HG03064 (cell line): ENCODE data around the gene NT5DC1.

Experiments
- ATAC-seq: cut with Tn5 transposase; IDR thresholded peaks from one replicate; pipeline ENCODE4 v1.9.1; 2021; ENCODE audit warnings: low read depth; ENCODE audit not compliant: unreplicated experiment

Gene NT5DC1

DNA sequence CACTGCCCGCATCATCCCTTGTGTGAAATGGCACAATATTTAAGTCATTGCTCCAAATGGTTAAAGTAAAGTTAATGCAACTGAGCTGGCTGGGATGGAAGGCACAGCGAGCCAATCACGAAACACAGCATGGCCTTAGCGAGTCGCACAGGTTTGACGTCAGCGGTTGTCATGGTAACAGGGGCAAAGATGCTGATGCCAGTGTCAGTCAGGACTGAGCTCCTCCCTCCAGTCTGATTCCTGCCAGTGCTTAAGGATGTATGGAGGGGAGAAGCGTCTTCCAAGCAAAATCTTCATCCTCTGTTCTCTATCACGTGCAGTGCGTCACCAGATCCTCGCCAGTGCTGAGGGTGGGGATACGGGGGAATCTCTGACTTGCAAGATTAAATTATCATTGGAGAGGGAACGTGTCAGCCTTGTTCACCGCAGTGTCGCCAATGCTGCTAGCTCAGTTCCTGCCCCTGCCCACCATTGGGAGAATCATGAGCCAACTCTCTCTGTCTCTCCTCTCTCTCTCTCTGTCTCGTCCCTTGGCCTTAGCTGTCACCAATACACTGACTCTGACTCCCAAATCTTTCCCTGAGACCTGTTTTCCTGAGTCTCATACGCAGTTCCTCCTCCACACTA is 128.7 kb downstream of the NT5DC1 start:
- ATAC-seq, result no peak

DNA sequence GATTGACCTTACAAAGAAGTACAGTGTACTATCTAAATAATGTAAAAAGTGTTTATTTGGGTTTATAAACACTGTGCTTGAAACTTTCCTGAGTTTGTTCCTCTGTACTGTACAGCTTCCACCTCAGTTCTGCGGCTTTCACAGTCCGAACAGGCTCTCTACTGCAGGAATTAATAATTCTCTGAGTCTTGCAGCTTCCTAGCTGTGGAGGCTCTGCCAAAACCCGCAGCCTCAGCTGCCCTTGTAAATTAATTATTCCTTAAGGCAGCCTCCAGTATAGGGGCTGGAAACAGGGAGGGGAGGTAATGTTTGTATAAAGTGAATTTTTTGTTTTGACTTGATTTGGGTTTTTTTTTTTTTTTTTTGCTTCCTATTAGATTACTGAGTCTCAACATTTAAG is 134.0 kb downstream of the NT5DC1 start:
- ATAC-seq, result no peak

DNA sequence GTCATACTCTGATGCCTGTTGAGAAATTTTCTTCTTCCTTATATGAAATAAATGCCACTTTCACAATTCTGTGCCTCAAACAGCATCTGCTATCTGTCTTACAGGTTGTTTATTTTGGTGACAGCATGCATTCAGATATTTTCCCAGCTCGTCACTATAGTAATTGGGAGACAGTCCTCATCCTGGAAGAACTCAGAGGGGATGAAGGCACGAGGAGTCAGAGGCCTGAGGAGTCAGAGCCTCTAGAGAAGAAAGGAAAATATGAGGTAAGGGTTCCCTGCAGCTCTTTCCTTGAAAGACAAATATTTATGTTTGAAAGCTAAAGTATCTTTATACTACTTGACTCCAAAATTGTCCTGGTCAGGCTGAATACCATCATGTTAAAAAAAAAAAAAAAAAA is 137.4 kb downstream of the NT5DC1 start:
- no peak for ATAC-seq

DNA sequence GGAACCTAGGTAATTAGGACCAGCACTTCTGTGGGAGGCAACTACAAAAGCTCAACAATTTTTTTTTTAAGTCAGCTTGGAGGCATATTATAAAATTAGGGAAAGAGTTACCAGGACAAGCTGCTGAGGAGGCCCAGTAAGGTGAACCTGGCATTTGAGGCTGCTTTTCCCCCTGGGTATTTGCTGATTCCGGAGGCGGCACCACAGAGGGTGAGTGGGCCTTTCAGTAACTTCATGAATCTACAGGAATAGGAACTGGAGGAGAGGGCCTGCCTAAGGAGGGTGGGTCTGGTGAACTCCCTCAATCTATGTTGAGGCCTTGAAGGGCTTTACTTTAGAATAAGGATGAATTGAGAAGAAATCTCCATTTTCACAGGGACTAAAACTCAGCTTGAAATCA is 138.6 kb downstream of the NT5DC1 start:
- no peak for ATAC-seq

DNA sequence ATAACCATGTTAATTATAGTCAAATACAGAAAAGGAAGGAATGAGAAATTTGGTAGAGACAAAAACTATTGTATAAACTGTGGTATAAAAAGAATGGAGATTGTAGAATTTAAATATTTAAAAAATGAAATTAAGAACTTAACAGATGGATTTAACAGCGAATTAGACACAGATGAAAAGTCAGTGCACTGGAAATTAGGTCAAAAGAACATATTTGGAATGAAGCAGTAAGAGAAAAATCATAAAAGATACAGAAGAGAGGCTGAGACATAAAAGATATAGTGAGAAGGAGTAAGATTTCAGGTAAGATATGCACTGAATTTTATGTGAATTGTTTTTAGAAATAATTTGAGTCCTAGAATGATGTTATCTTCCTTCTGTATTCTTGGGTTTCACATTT is 139.2 kb downstream of the NT5DC1 start:
- ATAC-seq, result no peak

DNA sequence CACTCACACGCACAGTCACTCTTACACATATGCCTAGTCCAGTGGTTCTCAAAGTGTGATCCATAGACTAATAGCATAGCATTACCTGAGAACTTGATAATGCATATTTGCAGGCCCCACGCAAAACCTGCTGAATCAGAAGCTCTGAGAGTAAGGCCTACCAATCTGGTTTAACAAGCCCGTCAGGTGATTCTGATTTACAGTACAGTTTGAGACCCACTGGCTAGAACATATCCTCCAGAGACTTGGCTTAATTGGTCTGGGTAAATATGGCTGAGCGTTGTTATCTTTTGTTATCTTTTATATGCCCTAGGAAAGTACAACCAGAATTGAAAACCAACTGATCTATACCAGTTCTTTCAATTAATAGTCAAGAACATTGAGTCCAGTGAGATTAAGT is 143.6 kb downstream of the NT5DC1 start:
- ATAC-seq, result no peak

DNA sequence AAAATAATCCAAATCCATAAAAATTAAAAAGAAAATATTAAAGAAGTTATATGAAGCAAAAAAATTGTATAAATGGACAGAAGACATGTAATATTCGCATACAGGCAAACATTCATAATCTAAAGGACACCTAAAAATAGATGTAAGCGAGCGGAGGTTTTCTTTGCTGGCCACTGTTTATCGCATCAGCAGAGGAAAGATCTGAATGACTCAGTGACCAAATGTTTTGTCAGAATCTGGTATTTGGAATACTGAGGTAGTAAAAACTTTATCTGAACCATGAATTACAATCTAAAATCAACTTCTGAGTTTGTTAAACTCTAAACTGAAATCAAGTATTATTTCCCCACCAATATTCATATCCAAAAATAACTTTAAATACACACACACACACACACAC is 145.4 kb downstream of the NT5DC1 start:
- ATAC-seq, result no peak

DNA sequence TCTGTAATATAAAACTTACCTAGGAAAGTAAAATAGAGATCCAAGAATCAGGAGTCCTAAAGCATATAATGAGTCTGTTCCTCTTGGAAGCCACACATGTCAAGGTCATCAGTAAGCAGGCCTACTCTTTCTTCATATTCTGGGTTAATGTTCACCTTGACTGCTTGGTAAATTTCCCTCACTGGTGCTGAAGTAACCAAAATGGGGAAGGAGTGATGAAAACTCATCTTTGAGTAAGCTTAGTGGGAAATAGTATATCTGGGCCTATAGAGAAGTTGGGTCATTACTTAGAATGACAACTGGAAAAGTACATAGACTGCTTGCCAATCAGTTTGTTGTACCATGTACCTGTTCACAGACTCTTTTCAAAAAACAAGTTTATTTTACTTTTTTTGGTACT is 146.6 kb downstream of the NT5DC1 start:
- ATAC-seq, result no peak

DNA sequence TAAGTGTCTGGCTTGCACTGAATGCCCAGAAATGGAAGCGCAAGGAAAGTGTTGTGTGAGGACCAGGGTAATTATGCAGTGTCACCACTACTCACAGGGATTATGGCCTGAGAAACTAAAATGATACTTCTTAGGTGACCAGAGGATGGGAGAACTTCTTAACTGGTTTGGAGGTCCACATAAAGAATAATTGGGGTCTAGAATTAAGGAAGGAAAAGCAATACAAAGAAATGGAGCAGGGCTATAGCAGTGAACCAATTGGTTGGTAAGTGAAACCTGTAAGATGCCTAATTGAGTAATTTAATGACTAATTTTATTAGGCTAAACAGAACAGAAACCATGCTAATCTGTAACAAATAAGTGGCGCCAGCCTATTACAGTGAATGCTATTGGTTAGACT is 147.9 kb downstream of the NT5DC1 start:
- ATAC-seq, result no peak

DNA sequence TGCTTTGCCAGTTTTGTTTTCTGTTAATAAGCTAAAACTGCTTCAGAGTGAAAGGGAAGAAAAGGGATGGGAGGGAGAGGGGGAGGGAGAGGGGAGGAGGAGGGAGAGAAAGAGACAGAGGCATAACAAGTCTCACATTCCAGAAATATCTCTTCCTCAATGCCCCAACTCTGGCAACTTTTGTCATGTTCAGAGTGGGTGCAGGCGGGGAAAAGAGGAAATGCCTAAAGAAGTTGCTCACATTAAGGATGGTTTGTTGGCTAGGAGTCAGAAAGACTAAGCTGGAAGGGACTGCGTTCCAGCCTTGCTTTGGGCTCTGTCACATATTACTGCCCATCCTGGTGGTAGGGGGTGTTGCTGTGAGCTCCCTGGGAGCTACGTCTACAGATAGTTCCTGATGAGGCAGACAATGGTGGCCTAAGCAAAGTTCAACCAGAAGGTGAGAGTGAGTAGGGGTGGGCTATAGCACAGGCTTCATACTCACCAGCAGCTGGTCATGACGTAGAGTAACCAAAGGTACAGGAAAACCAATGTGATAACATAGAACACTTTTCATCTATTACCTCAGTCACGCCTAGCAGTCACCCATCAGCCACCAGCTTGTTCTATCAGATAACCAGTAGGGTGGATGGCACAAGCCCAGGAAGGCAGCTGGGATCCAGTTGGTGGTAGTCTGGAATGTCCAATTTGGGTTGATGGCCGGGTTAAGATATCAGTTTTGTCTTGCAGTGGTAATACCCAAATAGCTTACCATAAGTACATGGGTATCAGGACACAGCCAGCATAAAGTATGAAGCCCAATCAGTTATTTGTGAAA is 151.1 kb downstream of the NT5DC1 start:
- ATAC-seq, result no peak

DNA sequence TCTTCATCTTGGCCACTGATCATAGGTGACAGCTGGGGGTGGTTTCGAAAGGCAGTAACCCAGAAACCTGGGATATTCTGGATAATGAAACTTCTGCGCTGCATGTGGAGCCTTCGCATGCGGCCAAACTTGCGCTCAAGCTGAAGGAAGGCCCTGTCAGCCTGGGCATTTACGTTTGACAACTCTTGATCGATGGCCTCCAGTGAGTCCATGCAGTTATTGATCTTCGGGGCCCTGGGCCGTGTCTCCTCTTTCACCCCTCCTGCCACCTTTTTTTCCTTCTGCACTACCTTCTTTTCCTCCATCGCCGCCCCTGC is 152.5 kb downstream of the NT5DC1 start:
- ATAC-seq, result no peak

DNA sequence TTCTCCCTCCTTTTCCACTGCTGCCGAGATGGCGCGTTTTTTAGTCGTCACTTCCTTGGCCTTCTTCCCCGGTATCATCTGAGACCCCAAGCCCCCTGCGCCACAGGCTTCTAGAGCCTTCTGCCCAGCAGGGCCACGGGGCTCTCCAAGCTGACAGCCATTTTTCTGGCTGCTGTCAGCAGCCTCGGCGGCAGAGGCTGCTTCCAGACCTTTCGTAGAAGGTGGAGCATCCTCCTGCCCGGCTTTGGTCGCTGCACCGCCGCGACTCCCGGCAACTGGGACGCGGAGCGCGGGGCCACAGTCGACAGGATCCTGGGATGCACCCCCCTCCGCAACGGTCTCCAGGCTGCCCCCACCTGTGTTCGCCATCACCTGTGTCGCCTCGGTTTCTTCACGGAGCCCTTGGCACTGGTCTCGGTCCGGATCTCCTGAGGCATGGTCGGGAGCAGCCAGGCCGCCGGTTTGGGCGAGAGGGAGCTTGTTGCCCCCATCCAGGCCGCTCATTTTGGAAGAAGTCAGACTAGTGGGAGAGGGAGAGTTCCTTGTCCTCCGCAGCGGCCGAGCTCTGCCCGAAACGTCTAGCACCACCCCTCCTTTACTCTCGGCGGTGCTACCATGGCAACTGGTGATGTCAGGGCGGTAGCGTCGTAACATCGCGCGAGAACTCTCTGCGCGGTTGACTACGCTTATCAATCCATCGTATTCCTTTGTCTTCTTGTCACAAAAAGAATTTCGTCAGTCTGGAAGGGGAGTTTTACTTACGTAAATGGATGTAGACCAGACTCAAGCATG is 153.0 kb downstream of the NT5DC1 start, which contains the start of gene TSPYL4:
TSPYL4 (minus strand) TSS at position 571 of the 792 bp plus-strand sequence; CDS start at position 504, 67 bp downstream.
- peak; percentile 99 for ATAC-seq

DNA sequence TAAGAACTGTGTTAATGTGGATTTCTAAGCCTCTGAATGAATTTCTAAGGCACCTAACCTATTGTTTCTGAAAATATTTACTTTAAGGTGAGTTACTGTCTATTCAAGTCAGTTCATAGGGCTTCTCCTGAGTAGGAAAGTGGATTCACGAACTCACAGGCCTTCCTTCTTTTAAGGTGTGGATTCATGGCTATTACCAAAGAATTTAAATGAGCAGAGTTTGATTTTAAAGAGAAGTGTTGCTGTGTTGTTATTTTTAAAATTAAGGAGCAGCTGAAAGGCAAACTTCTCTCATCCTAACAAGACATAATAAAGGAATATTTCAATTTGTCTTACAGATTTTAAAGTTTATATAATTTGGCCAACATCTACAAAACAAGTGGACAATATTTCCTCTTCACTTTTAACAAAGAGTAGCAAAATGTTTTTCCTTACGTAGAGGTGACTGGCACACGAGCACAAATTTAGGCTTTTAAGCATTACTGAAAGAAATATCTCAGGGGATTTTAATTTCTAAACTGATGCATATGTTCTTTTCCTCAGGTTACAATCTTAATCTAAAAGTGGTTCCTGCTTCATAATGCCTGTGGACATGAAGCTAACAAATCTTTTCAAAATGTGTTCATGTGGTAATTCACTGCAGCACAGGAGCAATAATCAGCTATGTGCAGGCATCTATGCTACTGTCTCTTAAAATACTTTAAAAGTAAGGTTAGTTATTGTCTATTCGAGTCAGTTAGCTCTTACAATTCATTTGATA is 153.8 kb downstream of the NT5DC1 start:
- peak; percentile 35 for ATAC-seq

DNA sequence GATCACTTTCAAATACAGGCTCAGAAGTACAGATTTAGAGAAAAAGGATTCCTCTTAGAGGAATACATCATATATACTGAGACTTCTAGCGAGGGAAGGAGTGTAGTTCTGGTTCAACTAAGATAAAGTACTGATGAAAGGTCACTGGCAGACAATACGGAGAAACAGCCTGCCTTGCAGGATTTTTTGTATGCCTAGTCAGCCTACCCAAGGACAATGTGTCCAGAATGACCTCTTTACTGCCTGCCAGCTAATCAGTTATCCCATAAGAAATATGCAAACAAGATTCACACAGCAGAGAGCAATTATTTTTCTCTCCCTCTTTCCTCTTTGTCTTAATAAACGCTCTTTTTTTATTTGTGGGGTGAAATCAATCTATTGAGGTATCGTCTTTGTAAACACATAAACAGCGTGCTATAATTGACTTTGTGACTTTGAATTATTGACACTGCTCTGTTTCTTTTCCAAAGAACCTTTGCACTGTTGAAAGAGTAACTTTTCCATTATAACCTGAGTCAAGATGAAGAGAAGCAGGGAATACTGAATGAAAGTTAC is 154.7 kb downstream of the NT5DC1 start:
- no peak for ATAC-seq

DNA sequence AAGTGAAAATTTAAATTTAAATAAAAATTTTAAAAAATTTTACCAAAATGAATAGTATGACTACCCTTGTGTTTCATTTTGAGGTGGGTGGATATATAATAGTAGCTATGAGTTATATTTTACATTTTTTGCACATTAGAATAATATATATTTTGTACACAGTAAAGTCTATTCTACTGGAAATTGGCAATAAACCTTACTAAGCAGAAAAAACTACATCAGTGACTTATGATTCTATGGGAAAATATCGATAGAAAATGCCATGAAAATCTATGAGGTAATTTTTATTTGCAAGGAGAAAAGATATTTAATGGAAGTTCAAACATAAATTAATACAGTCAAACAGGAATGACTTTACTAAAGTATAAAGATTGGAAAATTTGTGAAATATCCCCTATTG is 156.0 kb downstream of the NT5DC1 start:
- ATAC-seq, result no peak

DNA sequence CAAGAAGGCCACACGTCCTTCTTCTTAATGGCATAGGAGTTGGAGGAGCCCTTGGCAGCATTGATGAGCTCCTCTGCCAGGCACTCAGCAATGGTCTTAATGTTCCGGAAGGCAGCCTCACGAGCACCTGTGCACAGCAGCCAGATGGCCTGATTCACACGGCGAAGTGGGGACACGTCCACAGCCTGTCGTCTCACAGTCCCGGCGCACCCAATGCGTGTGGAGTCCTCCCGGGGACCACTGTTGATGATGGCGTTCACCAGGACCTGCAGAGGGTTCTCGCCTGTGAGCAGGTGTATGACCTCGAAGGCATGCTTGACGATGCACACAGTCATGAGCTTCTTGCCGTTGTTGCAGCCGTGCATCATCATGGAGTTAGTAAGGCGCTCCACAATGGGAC is 157.9 kb downstream of the NT5DC1 start:
- no peak for ATAC-seq

DNA sequence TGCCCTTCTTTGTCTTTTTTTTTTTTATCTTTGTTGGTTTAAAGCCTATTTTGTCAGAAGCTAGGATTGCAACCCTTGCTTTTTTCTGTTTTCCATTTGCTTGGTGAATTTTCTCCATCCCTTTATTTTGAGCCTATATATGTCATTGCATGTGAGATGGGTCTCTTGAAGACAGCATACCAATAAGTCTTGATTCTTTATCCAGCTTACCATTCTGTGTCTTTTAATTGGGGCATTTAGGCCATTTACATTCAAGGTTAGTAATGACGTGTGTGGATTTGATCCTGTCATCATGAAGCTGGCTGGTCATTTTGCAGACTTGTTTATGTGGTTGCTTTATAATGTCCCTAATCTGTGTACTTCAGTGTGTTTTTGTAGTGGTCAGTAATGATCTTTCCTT is 162.7 kb downstream of the NT5DC1 start:
- ATAC-seq, result no peak

DNA sequence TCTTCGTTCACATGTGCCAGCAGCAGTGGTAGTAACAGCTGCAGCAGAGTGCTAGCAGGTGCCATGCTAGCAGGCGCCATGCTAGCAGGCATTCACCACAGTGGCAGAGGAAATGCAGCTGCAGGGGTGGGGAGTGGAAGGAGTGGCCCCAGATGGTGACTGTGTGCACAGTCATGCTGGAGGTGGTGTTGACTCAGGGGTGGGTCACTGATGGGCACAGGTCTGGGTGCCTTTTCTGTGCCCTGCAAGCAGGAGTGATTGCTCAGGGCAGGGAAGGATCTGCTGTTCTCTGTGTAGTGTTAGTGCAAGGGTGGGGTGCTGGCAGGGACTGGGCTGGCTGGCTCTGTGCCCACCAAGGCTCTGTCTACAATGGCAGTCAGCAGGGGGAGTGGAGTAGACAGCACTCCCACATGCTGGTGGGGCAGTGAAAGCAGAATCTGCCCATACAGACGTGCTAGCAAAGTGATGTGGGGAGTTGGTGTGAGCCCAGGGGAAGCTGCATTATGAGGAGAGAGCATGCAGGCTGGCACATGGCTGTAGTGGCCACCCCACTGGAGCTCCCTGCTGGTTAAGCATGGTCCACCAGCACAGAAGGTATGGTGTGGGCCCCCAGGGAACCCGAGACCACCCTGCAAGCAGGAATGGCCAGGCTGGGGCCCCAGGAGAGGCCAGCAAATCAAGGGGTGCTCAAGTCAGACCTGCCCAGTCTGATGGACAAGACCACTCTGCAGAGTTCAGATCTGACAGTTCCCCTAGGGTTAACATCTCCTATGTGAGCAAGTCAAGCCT is 164.6 kb downstream of the NT5DC1 start:
- no peak for ATAC-seq

DNA sequence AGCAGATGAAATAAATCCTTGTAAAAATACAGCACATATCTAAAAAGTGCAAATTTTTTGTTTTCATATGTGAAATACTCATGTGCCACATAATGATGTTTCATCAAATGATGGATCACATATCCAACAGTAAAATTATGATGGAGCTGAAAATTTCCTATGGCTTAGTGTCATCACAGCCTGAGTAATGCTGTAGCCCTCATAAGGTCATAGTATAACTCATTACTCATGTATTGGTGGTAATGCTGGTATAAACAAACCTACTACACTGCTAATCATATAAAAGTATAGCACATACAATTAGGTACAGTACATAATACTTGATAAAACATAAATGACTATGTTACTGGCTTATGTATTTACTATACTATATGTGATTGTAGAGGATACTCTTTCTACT is 166.2 kb downstream of the NT5DC1 start:
- no peak for ATAC-seq
